Left lung (tissue), 10 donors: Measurements from ENCODE around the gene CRYBB2. TPM values are rescaled to one million over a fixed set of nuclear protein-coding genes. Genes with fewer than 3 reads are reported as not detected.
"Not testable (repeated sequence)": the region's sequence is repeated elsewhere in the genome, so short reads cannot be mapped to it uniquely, and the experiment has no call there.

Source experiments
- ATAC-seq: fragments of 200-7000 bp; cut with Tn5 transposase; one replicate; pipeline ENCODE4 v1.9.1; 2020; ENCODE audit warnings: moderate library complexity
- DNase-seq, 4 donors: peaks; one replicate each; pipeline ENCODE4 v3.0.0-alpha.2; 2013 to 2020
- H3K27ac ChIP-seq, 2 donors: fragments of 200-600 bp; sonication (generic) in 1 of 2; one replicate each; pipeline versions ENCODE4 v1.5.0 to v1.8.0; 2020 to 2021
- H3K27me3 ChIP-seq, 2 donors: fragments of 200-600 bp; sonication (generic) in 1 of 2; one replicate each; pipeline versions ENCODE4 v1.5.0 to v1.8.0; 2020 to 2021
- H3K36me3 ChIP-seq, 2 donors: fragments of 200-600 bp; sonication (generic) in 1 of 2; one replicate each; pipeline versions ENCODE4 v1.5.0 to v1.8.0; 2020 to 2021
- H3K4me1 ChIP-seq, 2 donors: fragments of 200-600 bp; one replicate each; pipeline ENCODE4 v1.8.0; 2021
- H3K4me3 ChIP-seq, 2 donors: fragments of 200-600 bp; sonication (generic) in 1 of 2; one replicate each; pipeline versions ENCODE4 v1.5.0 to v1.8.0; 2020 to 2021; ENCODE audit warnings: mild to moderate bottlenecking in 1 of 2
- H3K9me3 ChIP-seq, 2 donors: fragments of 200-600 bp; sonication (generic) in 1 of 2; one replicate each; pipeline versions ENCODE4 v1.5.0 to v1.8.0; 2020 to 2021
- intact Hi-C, 2 donors: fragments of 100-400 bp; cut with DNase I; formaldehyde crosslinking; loops; one replicate each; pipeline versions ENCODE4 v1.11.2 to v1.14.2; 2022
- polyA plus RNA-seq, 6 donors: library from polyadenylated mRNA; unstranded; fragments of 120-200 nt; gene quantifications; one replicate each; pipeline ENCODE4 v1.2.1, GENCODE V29; 2013; ENCODE audit not compliant: insufficient read length in 6 of 6
- total RNA-seq, 2 donors: library from RNA; stranded (reverse); fragmentation: NEBNext Ultra II Directional; extraction: Animal tissue kit (Norgen Biotek cat#: 25700); gene quantifications; one replicate each; pipeline ENCODE4 v1.2.1, GENCODE V29; 2021
- TF ChIP-seq, protein P1 (sequence below), 2 donors: fragments of 200-600 bp; sonication (generic) in 1 of 2; IDR thresholded peaks; one replicate each; pipeline versions ENCODE4 v1.5.0 to v1.8.0; 2021; ENCODE audit warnings: antibody characterized with exemption in 2 of 2
- donor health status: DM: no; HTN: yes; CAD: no.
- donor health status: DM: no; HTN: no; CAD: no.

Gene CRYBB2
- total and polyA plus RNA-seq, 8 donors, result 0.29 to 1.3 (median 0.74) TPM; not detected in 2

DNA sequence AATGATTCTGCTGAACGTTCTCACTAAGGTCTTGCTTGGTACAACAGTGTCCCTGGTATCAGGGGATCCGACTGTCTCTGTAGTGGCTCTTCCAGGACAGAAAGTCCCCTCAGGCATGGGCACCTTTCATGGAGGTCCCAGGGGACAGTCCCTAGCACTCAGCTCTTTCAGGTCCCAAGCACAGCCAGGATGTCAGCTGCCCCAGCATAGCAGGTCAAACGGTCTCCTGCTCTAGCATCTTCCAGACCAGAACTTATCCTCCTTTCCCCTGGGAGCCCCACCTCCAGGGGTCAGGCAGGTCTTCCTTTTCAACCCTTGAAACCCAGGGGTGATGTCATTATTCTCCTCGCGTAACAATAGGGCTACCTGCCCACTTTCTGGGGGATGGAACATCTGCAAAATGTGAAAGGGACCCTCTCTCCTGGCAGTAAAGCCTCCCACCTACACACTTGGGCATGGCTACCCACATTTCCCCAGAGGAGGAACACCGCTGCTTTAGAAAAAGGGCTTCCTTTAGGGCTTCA lies 44.5 kb upstream of the CRYBB2 start:
- TF ChIP-seq, protein P1, sequence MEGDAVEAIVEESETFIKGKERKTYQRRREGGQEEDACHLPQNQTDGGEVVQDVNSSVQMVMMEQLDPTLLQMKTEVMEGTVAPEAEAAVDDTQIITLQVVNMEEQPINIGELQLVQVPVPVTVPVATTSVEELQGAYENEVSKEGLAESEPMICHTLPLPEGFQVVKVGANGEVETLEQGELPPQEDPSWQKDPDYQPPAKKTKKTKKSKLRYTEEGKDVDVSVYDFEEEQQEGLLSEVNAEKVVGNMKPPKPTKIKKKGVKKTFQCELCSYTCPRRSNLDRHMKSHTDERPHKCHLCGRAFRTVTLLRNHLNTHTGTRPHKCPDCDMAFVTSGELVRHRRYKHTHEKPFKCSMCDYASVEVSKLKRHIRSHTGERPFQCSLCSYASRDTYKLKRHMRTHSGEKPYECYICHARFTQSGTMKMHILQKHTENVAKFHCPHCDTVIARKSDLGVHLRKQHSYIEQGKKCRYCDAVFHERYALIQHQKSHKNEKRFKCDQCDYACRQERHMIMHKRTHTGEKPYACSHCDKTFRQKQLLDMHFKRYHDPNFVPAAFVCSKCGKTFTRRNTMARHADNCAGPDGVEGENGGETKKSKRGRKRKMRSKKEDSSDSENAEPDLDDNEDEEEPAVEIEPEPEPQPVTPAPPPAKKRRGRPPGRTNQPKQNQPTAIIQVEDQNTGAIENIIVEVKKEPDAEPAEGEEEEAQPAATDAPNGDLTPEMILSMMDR (IDR thresholded peaks at IDR 0.05), result no peak

DNA sequence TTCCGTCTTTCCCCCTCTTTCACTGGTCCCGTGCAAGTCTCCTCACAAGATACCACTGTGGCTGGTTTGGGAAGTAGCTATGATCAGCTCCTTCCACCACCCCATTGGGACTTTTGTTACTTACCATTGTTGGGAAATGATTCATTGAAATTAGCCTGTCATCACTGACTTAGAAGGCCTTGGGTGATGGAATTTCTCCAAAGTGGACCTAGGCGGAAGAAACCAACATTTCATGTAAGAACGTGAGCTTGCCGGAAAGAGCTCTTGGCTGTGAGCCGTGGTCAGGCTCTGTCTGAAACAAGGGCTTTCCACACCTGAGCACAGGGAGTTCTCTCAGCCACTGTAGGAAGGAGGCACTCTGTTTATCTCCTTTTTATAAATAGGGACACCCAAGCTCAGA lies 43.3 kb upstream of the CRYBB2 start:
- Histone ChIP-seq H3K4me3 (no peak overlapping the region), H3K4me1 (no peaks in the 10 kb centered on the region), H3K27ac (no peak overlapping the region), H3K27me3 (no peaks in the 10 kb centered on the region), H3K36me3 (peaks cover 0 to 57% of the 10 kb centered on the region in 2 donors), H3K9me3 (peaks cover 0 to 8% of the 10 kb centered on the region in 2 donors)
- TF ChIP-seq, protein P1 (IDR thresholded peaks at IDR 0.05), result no peak
- ATAC-seq (no peak), DNase-seq (no peak)
- intact Hi-C loops, result no loop called here

More for the DNA sequence above, 44.5 kb upstream of the CRYBB2 start:
- peaks cover 0 to 58% of the 10 kb centered on the region in 2 donors for H3K36me3 ChIP-seq
- intact Hi-C loops, result no loop called here
- H3K9me3 ChIP-seq, result peaks cover 0 to 7% of the 10 kb centered on the region in 2 donors
- H3K4me3 ChIP-seq, result no peak overlapping the region
- H3K4me1 ChIP-seq, result no peaks in the 10 kb centered on the region
- no peaks in the 10 kb centered on the region for H3K27me3 ChIP-seq
- ATAC-seq, result no peak
- DNase-seq, result no peak
- H3K27ac ChIP-seq, result no peak overlapping the region

- peaks cover 0 to 8% of the 10 kb centered on the region in 2 donors for H3K9me3 ChIP-seq
- DNase-seq, result no peak
- no peak overlapping the region for H3K4me3 ChIP-seq
- H3K36me3 ChIP-seq, result peaks cover 0 to 57% of the 10 kb centered on the region in 2 donors
- H3K4me1 ChIP-seq, result no peaks in the 10 kb centered on the region
- intact Hi-C loops, result no loop called here
- TF ChIP-seq, protein P1 (IDR thresholded peaks at IDR 0.05), result no peak
- ATAC-seq, result no peak
- no peak overlapping the region for H3K27ac ChIP-seq
- H3K27me3 ChIP-seq, result no peaks in the 10 kb centered on the region
Observed at GRCh38 chr22:25176799-25177198, 42.6 kb upstream of the CRYBB2 start.

DNA sequence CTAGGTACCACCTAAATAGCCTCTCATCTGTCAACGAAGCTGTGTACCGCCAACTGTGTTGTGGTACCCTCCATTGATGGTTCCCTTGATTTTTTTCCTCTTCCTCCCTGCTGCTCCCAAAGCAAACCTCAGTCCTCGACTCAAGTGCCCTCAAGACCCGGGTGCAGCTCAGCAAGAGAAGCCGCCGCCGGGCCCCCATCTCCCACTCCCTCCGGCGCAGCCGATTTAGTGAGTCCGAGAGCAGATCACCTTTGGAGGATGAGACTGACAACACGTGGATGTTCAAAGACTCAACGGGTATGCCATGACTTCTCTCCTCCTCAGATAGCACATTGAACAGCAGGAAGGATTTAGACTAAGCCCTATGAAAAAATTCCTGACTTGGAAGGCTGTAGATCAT lies 42.2 kb upstream of the CRYBB2 start:
- ATAC-seq (no peak), DNase-seq (no peak)
- TF ChIP-seq, protein P1 (IDR thresholded peaks at IDR 0.05), result no peak
- H3K4me3 ChIP-seq, result no peak overlapping the region
- no peak overlapping the region for H3K27ac ChIP-seq
- H3K9me3 ChIP-seq, result peaks cover 0 to 8% of the 10 kb centered on the region in 2 donors
- intact Hi-C loops, result no loop called here
- peaks cover 0 to 60% of the 10 kb centered on the region in 2 donors for H3K36me3 ChIP-seq
- no peaks in the 10 kb centered on the region for H3K27me3 ChIP-seq
- no peaks in the 10 kb centered on the region for H3K4me1 ChIP-seq

DNA sequence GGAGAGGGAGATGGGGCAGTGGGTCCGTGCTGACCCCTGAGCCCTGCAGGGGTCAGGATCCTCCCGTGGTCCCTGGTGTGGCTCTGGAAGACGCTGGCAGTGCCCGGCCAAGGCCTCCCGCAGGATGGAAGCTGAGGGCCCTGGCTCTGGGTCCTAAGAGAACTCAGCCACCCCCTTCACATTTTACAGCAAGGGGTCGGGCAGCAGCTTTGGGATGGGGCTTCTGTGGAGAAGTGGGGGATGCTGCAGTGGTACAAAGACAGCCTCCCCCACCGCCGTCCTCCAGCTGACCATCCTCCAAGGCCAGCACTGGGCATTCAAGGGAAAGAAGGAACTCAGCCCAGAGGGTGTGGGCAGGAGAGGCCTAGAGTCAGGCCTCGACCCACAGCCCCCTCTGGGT lies 41.5 kb upstream of the CRYBB2 start:
- Histone ChIP-seq H3K9me3 (peaks cover 0 to 8% of the 10 kb centered on the region in 2 donors), H3K36me3 (peaks cover 0 to 60% of the 10 kb centered on the region in 2 donors), H3K4me3 (no peak overlapping the region), H3K27ac (no peak overlapping the region), H3K4me1 (peaks cover 0 to 5% of the 10 kb centered on the region in 2 donors), H3K27me3 (no peaks in the 10 kb centered on the region)
- TF ChIP-seq, protein P1 (IDR thresholded peaks at IDR 0.05), result no peak
- ATAC-seq (no peak), DNase-seq (peak in 1 of 4 donors; percentile 11)
- intact Hi-C loops, result no loop called here

- intact Hi-C loops, result not testable (repeated sequence)
- H3K36me3 ChIP-seq, result peaks cover 0 to 60% of the 10 kb centered on the region in 2 donors
Observed at GRCh38 chr22:25178348-25178747, 41.1 kb upstream of the CRYBB2 start.

GRCh38 chr22:25178869-25179631 lies 40.4 kb upstream of the CRYBB2 start:
- H3K9me3 ChIP-seq, H3K4me1 ChIP-seq, H3K27ac ChIP-seq, H3K27me3 ChIP-seq, intact Hi-C loops, DNase-seq: not testable (repeated sequence)
- H3K4me3 ChIP-seq, result peak overlapping the region in 1 of 2 donors; percentile 23
- peaks cover 0 to 59% of the 10 kb centered on the region in 2 donors for H3K36me3 ChIP-seq
- peak; percentile 28 for ATAC-seq

More at GRCh38 chr22:25178348-25178747, 41.1 kb upstream of the CRYBB2 start:
- DNase-seq (peak in 1 of 4 donors; percentile 33), ATAC-seq (peak; percentile 21)
- H3K4me3 ChIP-seq, H3K27me3 ChIP-seq, H3K4me1 ChIP-seq, H3K27ac ChIP-seq, H3K9me3 ChIP-seq: not testable (repeated sequence)
